ENCODE results near the gene OR8J3. TPM values are rescaled to one million over a fixed set of nuclear protein-coding genes. Genes with fewer than 3 reads are reported as not detected.
"Not testable (repeated sequence)": the region's sequence is repeated elsewhere in the genome, so short reads cannot be mapped to it uniquely, and the experiment has no call there.

The OR8J3 gene
- total RNA-seq, 6 donors from 2014 or later = not detected

DNA sequence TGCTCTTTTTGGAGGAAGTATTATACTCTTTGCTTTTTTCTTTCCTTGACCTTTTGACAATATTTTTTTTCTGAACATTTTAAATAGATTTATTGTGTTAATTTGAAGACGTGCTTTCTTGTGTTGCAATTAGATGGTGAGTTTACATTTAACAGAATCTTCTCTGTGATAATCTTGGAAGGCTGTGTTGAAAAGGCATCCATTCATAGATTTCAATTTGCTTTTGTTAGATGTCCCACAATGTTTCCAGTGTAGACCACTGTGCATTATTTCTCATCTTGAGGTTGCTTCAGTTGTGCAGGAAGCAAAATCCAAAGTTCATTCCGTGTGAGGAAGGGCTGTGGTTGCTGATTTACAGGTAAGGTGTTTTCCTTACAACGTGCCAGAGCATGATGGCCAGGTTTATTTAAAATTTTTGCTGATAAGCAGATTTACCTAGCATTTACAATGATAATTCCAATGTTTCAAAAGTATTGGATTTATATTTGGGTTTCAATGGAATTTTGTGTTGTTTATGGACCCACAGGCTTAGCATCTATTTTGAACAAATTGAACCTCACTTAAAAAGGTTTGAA, 32.3 kb upstream of the OR8J3 start:
- Histone ChIP-seq H3K27me3 (no peaks in the 10 kb centered on the region), H3K36me3 (no peaks in the 10 kb centered on the region), H3K4me1 (no peaks in the 10 kb centered on the region), H3K27ac (no peak overlapping the region), H3K4me3 (no peak overlapping the region), H3K9me3 (no peaks in the 10 kb centered on the region)
- no peak for ATAC-seq (ENCODE audit: low FRiP score in 2 of 2)
- TF ChIP-seq, protein P1, sequence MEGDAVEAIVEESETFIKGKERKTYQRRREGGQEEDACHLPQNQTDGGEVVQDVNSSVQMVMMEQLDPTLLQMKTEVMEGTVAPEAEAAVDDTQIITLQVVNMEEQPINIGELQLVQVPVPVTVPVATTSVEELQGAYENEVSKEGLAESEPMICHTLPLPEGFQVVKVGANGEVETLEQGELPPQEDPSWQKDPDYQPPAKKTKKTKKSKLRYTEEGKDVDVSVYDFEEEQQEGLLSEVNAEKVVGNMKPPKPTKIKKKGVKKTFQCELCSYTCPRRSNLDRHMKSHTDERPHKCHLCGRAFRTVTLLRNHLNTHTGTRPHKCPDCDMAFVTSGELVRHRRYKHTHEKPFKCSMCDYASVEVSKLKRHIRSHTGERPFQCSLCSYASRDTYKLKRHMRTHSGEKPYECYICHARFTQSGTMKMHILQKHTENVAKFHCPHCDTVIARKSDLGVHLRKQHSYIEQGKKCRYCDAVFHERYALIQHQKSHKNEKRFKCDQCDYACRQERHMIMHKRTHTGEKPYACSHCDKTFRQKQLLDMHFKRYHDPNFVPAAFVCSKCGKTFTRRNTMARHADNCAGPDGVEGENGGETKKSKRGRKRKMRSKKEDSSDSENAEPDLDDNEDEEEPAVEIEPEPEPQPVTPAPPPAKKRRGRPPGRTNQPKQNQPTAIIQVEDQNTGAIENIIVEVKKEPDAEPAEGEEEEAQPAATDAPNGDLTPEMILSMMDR (IDR thresholded peaks at IDR 0.05) = no peak
- TF ChIP-seq POLR2A (IDR thresholded peaks at IDR 0.05) = no peak
- TF ChIP-seq POLR2AphosphoS5 (IDR thresholded peaks at IDR 0.05) = no peak
- no peak for TF ChIP-seq EP300 (IDR thresholded peaks at IDR 0.05)
- WGBS, 2 donors = 56 to 66% methylated on average over 3 of the region's 3 CpGs
- DNase-seq = no peak

DNA sequence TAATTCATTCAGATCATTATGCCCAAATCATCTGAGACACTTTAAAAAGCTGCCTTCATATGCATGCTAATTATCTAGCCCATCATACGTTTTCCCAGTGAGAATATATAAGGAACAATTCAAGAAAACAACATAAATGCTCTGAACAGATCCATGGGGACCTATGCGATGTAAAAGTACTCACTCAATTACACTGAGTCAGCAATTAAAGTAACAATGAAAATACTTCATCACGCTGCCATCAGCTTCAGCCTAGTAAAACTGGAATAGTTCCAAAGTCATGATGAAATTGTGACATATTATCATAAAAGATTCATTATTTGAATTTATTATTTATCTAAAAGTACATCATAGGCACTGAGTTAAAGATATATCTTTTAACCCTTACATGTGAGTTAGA, 23.8 kb upstream of the OR8J3 start:
- H3K36me3 ChIP-seq = no peaks in the 10 kb centered on the region
- H3K9me3 ChIP-seq = no peaks in the 10 kb centered on the region
- TF ChIP-seq POLR2AphosphoS5 (IDR thresholded peaks at IDR 0.05) = no peak
- TF ChIP-seq EP300 (IDR thresholded peaks at IDR 0.05) = no peak
- TF ChIP-seq, protein P1 (IDR thresholded peaks at IDR 0.05) = no peak
- H3K4me3 ChIP-seq = no peak overlapping the region
- H3K27me3 ChIP-seq = no peaks in the 10 kb centered on the region
- ATAC-seq (ENCODE audit: low FRiP score in 2 of 2) = no peak
- DNase-seq = no peak
- WGBS, 2 donors = 56 to 69% methylated on average over 3 of the region's 3 CpGs
- no peak overlapping the region for H3K27ac ChIP-seq
- H3K4me1 ChIP-seq = no peaks in the 10 kb centered on the region

DNA sequence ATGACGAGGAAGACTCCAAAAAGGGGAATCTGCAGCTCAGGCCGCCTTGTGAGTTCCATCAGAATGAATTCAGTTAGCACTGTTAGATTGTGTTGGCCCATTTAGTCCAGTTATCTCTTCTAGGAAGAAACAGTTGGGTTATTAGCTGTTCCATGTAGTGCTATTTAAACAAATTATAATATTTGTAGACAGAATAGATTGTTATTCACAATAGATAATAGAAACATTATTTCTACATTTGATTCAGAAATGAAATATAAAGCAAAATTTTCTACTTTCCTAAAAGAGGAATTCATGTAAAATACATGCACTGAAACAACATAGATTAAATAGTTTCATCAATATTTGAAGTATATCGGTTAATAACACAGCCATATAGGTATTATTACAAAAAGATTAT, 20.2 kb upstream of the OR8J3 start, which contains the start of gene OR8K5:
OR8K5 (minus strand) TSS at position 101 of the 400 bp plus-strand sequence; CDS start at position 101, 0 bp downstream.
- WGBS, 2 donors = 71 to 77% methylated on average over 3 of the region's 3 CpGs
- H3K27me3 ChIP-seq = no peaks in the 10 kb centered on the region
- no peaks in the 10 kb centered on the region for H3K36me3 ChIP-seq
- no peak within 1 kb of the TSS for H3K4me3 ChIP-seq
- H3K4me1 ChIP-seq = no peaks in the 10 kb centered on the region
- no peak within 1 kb of the TSS for H3K27ac ChIP-seq
- H3K9me3 ChIP-seq = peaks cover 0 to 9% (median 1%) of the 10 kb centered on the region in 4 donors
- no peak for TF ChIP-seq POLR2AphosphoS5 (IDR thresholded peaks at IDR 0.05)
- TF ChIP-seq, protein P1 (IDR thresholded peaks at IDR 0.05) = no peak
- no peak for TF ChIP-seq EP300 (IDR thresholded peaks at IDR 0.05)
- no peak for TF ChIP-seq POLR2A (IDR thresholded peaks at IDR 0.05)
- DNase-seq = no peak
- ATAC-seq (ENCODE audit: low FRiP score in 2 of 2) = no peak

DNA sequence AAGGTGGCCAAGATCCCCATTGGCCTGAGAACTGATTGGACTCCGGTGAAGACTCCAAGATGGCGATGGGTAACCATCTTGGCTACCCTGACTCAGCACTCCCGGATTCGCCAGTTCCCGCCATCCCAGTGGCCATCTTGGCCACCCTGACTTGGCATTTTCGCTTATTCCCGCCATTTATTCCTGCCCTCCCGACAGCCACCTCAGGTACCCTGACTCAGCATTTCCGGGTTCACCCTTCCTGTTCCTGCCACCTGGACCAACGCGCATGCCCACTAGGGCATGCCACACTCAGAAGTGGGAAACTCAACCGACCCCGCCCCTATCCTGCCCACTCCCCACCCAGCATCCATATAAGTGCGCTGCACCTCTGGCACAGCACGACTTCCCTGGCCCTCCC, 12.3 kb upstream of the OR8J3 start:
- no peaks in the 10 kb centered on the region for H3K4me1 ChIP-seq
- ATAC-seq (ENCODE audit: low FRiP score in 2 of 2) (peak in 1 of 2 donors; percentile 49), DNase-seq (no peak)
- 87 to 97% methylated on average over 13 to 15 of the region's 15 CpGs for WGBS, 2 donors
- no peaks in the 10 kb centered on the region for H3K27me3 ChIP-seq
- no peak overlapping the region for H3K4me3 ChIP-seq
- no peaks in the 10 kb centered on the region for H3K36me3 ChIP-seq
- TF ChIP-seq, protein P1 (IDR thresholded peaks at IDR 0.05) = no peak
- TF ChIP-seq POLR2AphosphoS5 (IDR thresholded peaks at IDR 0.05) = no peak
- TF ChIP-seq POLR2A (IDR thresholded peaks at IDR 0.05) = no peak
- TF ChIP-seq EP300 (IDR thresholded peaks at IDR 0.05) = no peak
- no peak overlapping the region for H3K27ac ChIP-seq
- peaks cover 0 to 24% (median 5%) of the 10 kb centered on the region in 4 donors for H3K9me3 ChIP-seq

DNA sequence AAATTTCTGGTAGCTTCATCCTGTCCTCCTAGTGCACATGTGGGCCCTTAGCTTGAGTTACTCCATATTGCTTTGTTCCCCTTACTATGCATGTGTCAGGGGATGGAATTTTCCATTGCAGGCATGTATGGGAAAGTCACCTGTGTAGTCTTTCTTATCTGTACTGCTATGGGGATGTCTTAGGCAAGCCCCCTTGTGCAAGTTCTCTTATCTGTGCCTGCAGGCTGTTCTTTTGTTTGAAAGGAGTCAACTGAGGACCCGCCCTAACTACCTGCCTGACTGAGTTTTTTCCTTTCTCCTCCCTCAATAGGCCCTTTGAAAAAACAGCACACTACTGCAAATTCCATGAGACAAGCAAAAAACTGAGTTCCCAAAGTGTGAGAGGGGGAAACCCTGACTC, 11.4 kb upstream of the OR8J3 start:
- no peak for DNase-seq
- H3K4me1 ChIP-seq = no peaks in the 10 kb centered on the region
- 57 to 61% methylated on average over 1 of the region's 1 CpG for WGBS, 2 donors
- H3K27ac ChIP-seq = no peak overlapping the region
- TF ChIP-seq, protein P1 (IDR thresholded peaks at IDR 0.05) = no peak
- TF ChIP-seq EP300 (IDR thresholded peaks at IDR 0.05) (no peak), POLR2AphosphoS5 (IDR thresholded peaks at IDR 0.05) (no peak), POLR2A (IDR thresholded peaks at IDR 0.05) (no peak)
- no peaks in the 10 kb centered on the region for H3K27me3 ChIP-seq
- H3K36me3 ChIP-seq = no peaks in the 10 kb centered on the region
- ATAC-seq (ENCODE audit: low FRiP score in 2 of 2) = no peak
- no peak overlapping the region for H3K4me3 ChIP-seq
- peaks cover 0 to 24% (median 5%) of the 10 kb centered on the region in 4 donors for H3K9me3 ChIP-seq

DNA sequence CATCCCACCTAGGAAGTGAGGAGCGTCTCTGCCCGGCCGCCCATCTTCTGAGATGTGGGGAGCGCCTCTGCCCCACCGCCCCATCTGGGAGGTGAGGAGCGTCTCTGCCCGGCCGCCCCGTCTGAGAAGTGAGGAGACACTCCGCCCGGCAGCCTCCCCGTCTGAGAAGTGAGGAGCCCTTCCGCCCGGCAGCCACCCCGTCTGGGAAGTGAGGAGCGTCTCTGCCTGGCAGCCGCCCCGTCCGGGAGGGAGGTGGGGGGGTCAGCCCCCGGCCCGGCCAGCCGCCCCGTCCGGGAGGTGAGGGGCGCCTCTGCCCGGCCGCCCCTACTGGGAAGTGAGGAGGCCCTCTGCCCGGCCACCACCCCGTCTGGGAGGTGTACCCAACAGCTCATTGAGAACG, 3.7 kb upstream of the OR8J3 start:
- WGBS, 2 donors = 84 to 93% methylated on average over 6 to 11 of the region's 30 CpGs
- H3K9me3 ChIP-seq; H3K36me3 ChIP-seq; H3K27ac ChIP-seq; H3K27me3 ChIP-seq; ATAC-seq (ENCODE audit: low FRiP score in 2 of 2); H3K4me3 ChIP-seq; H3K4me1 ChIP-seq: not testable (repeated sequence)
- DNase-seq = peak in 1 of 2 donors; percentile 49
